ENCODE measurements around the gene DNAJC4.
A peak's percentile ranks its signal among the peaks of the same experiment; 100 is the strongest.

DNA sequence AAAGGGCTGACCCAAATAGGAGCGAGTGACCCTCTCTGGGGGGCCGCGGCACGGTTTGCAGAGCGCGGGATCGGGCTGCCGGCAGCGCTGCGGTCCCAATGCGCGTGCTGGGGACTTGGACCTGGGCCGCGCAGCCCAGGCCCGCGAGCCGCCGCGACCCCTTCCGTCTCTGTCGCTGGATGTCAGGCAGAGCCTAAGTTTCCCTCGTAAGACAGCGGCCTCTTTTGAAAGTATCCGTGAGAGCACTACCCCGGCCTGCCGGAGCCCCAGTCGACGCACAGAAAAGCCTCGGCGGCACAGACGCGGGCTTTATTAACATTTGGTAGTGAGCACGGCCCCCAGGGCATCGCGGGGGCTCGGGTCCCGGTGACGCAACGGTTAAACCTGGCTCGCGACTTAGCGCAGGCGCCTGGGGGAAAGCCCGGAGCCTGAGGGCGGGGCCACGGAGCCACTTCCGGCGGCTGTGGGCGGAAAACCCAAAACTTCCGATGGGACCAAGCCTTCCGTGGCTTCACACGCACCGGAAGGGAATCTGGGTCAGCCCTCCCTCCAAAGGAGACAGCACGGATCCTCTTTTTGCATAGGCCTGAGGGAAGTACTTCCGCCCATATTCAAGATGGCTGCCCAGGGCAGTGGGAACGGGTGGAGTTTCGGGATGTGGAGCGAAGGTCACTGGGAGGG, 39.3 kb downstream of the DNAJC4 start:
- TF ChIP-seq, protein P1, sequence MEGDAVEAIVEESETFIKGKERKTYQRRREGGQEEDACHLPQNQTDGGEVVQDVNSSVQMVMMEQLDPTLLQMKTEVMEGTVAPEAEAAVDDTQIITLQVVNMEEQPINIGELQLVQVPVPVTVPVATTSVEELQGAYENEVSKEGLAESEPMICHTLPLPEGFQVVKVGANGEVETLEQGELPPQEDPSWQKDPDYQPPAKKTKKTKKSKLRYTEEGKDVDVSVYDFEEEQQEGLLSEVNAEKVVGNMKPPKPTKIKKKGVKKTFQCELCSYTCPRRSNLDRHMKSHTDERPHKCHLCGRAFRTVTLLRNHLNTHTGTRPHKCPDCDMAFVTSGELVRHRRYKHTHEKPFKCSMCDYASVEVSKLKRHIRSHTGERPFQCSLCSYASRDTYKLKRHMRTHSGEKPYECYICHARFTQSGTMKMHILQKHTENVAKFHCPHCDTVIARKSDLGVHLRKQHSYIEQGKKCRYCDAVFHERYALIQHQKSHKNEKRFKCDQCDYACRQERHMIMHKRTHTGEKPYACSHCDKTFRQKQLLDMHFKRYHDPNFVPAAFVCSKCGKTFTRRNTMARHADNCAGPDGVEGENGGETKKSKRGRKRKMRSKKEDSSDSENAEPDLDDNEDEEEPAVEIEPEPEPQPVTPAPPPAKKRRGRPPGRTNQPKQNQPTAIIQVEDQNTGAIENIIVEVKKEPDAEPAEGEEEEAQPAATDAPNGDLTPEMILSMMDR (IDR thresholded peaks at IDR 0.05), result peak in 1 of 3 donors; percentile 18
- TF ChIP-seq POLR2A (IDR thresholded peaks at IDR 0.05) (no peak), POLR2AphosphoS5 (IDR thresholded peaks at IDR 0.05) (peak; percentile 86 to 93 (median 92))
